ENCODE data around the gene VSX2. TPM values are rescaled to one million over a fixed set of nuclear protein-coding genes. Genes with fewer than 3 reads are reported as not detected.

The VSX2 gene
- total RNA-seq, 1 donor from 2014 or later: not detected

- no peak overlapping the region for H3K4me3 Mint-ChIP-seq
These were observed 36.1 kb downstream of the VSX2 start for GRCh38 chr14:74275241-74275841.

GRCh38 chr14:74278080-74278479, 38.8 kb downstream of the VSX2 start:
- peaks cover 6% of the 10 kb centered on the region for H3K9me3 Mint-ChIP-seq
- peaks cover 9% of the 10 kb centered on the region for H3K36me3 Mint-ChIP-seq (ENCODE audit: low read depth)
- DNase-seq (ENCODE audit: low spot score): no peak
- intact Hi-C loops (cut with micrococcal nuclease): no loop called here
- no peak overlapping the region for H3K4me3 Mint-ChIP-seq
- no peak overlapping the region for H3K27ac Mint-ChIP-seq
- H3K4me1 Mint-ChIP-seq (ENCODE audit: low read depth): no peaks in the 10 kb centered on the region
- peaks cover 3% of the 10 kb centered on the region for H3K27me3 Mint-ChIP-seq (ENCODE audit: insufficient read depth)

More at GRCh38 chr14:74275241-74275841, 36.1 kb downstream of the VSX2 start:
- peaks cover 6% of the 10 kb centered on the region for H3K9me3 Mint-ChIP-seq
- H3K27ac Mint-ChIP-seq: no peak overlapping the region
- H3K27me3 Mint-ChIP-seq (ENCODE audit: insufficient read depth): peaks cover 11% of the 10 kb centered on the region
- H3K36me3 Mint-ChIP-seq (ENCODE audit: low read depth): peaks cover 4% of the 10 kb centered on the region
- no peak for DNase-seq (ENCODE audit: low spot score)
- intact Hi-C loops (cut with micrococcal nuclease): no loop called here
- H3K4me1 Mint-ChIP-seq (ENCODE audit: low read depth): no peaks in the 10 kb centered on the region

GRCh38 chr14:74281069-74281468, 41.8 kb downstream of the VSX2 start:
- H3K27me3 Mint-ChIP-seq (ENCODE audit: insufficient read depth): peaks cover 3% of the 10 kb centered on the region
- H3K4me3 Mint-ChIP-seq: no peak overlapping the region
- no peak for DNase-seq (ENCODE audit: low spot score)
- peaks cover 6% of the 10 kb centered on the region for H3K9me3 Mint-ChIP-seq
- H3K36me3 Mint-ChIP-seq (ENCODE audit: low read depth): peaks cover 19% of the 10 kb centered on the region
- no peaks in the 10 kb centered on the region for H3K4me1 Mint-ChIP-seq (ENCODE audit: low read depth)
- no peak overlapping the region for H3K27ac Mint-ChIP-seq
- intact Hi-C loops (cut with micrococcal nuclease): no loop called here

GRCh38 chr14:74286736-74287135, 47.5 kb downstream of the VSX2 start:
- intact Hi-C loops (cut with micrococcal nuclease): no loop called here
- H3K9me3 Mint-ChIP-seq: no peaks in the 10 kb centered on the region
- H3K36me3 Mint-ChIP-seq (ENCODE audit: low read depth): peaks cover 19% of the 10 kb centered on the region
- no peak overlapping the region for H3K27ac Mint-ChIP-seq
- no peak for DNase-seq (ENCODE audit: low spot score)
- no peaks in the 10 kb centered on the region for H3K27me3 Mint-ChIP-seq (ENCODE audit: insufficient read depth)
- no peaks in the 10 kb centered on the region for H3K4me1 Mint-ChIP-seq (ENCODE audit: low read depth)
- H3K4me3 Mint-ChIP-seq: no peak overlapping the region

- Mint-ChIP-seq H3K27ac (no peak overlapping the region), H3K4me3 (no peak overlapping the region), H3K9me3 (no peaks in the 10 kb centered on the region), H3K4me1 (ENCODE audit: low read depth) (no peaks in the 10 kb centered on the region), H3K36me3 (ENCODE audit: low read depth) (peaks cover 12% of the 10 kb centered on the region), H3K27me3 (ENCODE audit: insufficient read depth) (no peaks in the 10 kb centered on the region)
- DNase-seq (ENCODE audit: low spot score): no peak
- intact Hi-C loops (cut with micrococcal nuclease): no loop called here
These were observed 50.6 kb downstream of the VSX2 start for GRCh38 chr14:74289801-74290200.

GRCh38 chr14:74290415-74290814, 51.2 kb downstream of the VSX2 start:
- Mint-ChIP-seq H3K4me1 (ENCODE audit: low read depth) (no peaks in the 10 kb centered on the region), H3K36me3 (ENCODE audit: low read depth) (peaks cover 12% of the 10 kb centered on the region), H3K27ac (no peak overlapping the region), H3K4me3 (no peak overlapping the region), H3K9me3 (no peaks in the 10 kb centered on the region), H3K27me3 (ENCODE audit: insufficient read depth) (no peaks in the 10 kb centered on the region)
- intact Hi-C loops (cut with micrococcal nuclease): no loop called here
- no peak for DNase-seq (ENCODE audit: low spot score)

- no peak overlapping the region for H3K4me3 Mint-ChIP-seq
- peaks cover 11% of the 10 kb centered on the region for H3K36me3 Mint-ChIP-seq (ENCODE audit: low read depth)
- no peaks in the 10 kb centered on the region for H3K9me3 Mint-ChIP-seq
- DNase-seq (ENCODE audit: low spot score): no peak
- intact Hi-C loops (cut with micrococcal nuclease): no loop called here
- no peaks in the 10 kb centered on the region for H3K4me1 Mint-ChIP-seq (ENCODE audit: low read depth)
- H3K27me3 Mint-ChIP-seq (ENCODE audit: insufficient read depth): no peaks in the 10 kb centered on the region
- no peak overlapping the region for H3K27ac Mint-ChIP-seq
These were observed 52.8 kb downstream of the VSX2 start for GRCh38 chr14:74292061-74292460.

- Mint-ChIP-seq H3K27ac (no peak overlapping the region), H3K36me3 (ENCODE audit: low read depth) (peaks cover 18% of the 10 kb centered on the region)
- intact Hi-C loops (cut with micrococcal nuclease): no loop called here
These were observed 54.4 kb downstream of the VSX2 start for GRCh38 chr14:74293606-74294005.

GRCh38 chr14:74296037-74296467, 56.8 kb downstream of the VSX2 start:
- intact Hi-C loops (cut with micrococcal nuclease): no loop called here
- H3K4me1 Mint-ChIP-seq (ENCODE audit: low read depth): peaks cover 6% of the 10 kb centered on the region
- no peaks in the 10 kb centered on the region for H3K9me3 Mint-ChIP-seq
- no peak overlapping the region for H3K4me3 Mint-ChIP-seq
- peaks cover 21% of the 10 kb centered on the region for H3K36me3 Mint-ChIP-seq (ENCODE audit: low read depth)
- DNase-seq (ENCODE audit: low spot score): no peak
- H3K27ac Mint-ChIP-seq: no peak overlapping the region
- H3K27me3 Mint-ChIP-seq (ENCODE audit: insufficient read depth): no peaks in the 10 kb centered on the region

More at GRCh38 chr14:74293606-74294005, 54.4 kb downstream of the VSX2 start:
- Mint-ChIP-seq H3K4me1 (ENCODE audit: low read depth) (no peaks in the 10 kb centered on the region), H3K9me3 (no peaks in the 10 kb centered on the region), H3K27me3 (ENCODE audit: insufficient read depth) (no peaks in the 10 kb centered on the region), H3K4me3 (no peak overlapping the region)
- no peak for DNase-seq (ENCODE audit: low spot score)

GRCh38 chr14:74297986-74298385, 58.7 kb downstream of the VSX2 start:
- Mint-ChIP-seq H3K9me3 (no peaks in the 10 kb centered on the region), H3K36me3 (ENCODE audit: low read depth) (peaks cover 19% of the 10 kb centered on the region), H3K4me1 (ENCODE audit: low read depth) (peaks cover 16% of the 10 kb centered on the region), H3K27me3 (ENCODE audit: insufficient read depth) (no peaks in the 10 kb centered on the region), H3K4me3 (no peak overlapping the region), H3K27ac (no peak overlapping the region)
- no peak for DNase-seq (ENCODE audit: low spot score)
- intact Hi-C loops (cut with micrococcal nuclease): no loop called here

- Mint-ChIP-seq H3K36me3 (ENCODE audit: low read depth) (peaks cover 19% of the 10 kb centered on the region), H3K27me3 (ENCODE audit: insufficient read depth) (no peaks in the 10 kb centered on the region), H3K27ac (peak overlapping the region; percentile 10), H3K4me1 (ENCODE audit: low read depth) (peaks cover 22% of the 10 kb centered on the region), H3K9me3 (no peaks in the 10 kb centered on the region), H3K4me3 (no peak overlapping the region)
- no peak for DNase-seq (ENCODE audit: low spot score)
- intact Hi-C loops (cut with micrococcal nuclease): no loop called here
These were observed 59.9 kb downstream of the VSX2 start for GRCh38 chr14:74299061-74299545.

- Mint-ChIP-seq H3K27ac (no peak overlapping the region), H3K4me3 (peak overlapping the region; percentile 99), H3K36me3 (ENCODE audit: low read depth) (peaks cover 14% of the 10 kb centered on the region), H3K4me1 (ENCODE audit: low read depth) (peaks cover 22% of the 10 kb centered on the region), H3K27me3 (ENCODE audit: insufficient read depth) (no peaks in the 10 kb centered on the region), H3K9me3 (no peaks in the 10 kb centered on the region)
- no peak for DNase-seq (ENCODE audit: low spot score)
- intact Hi-C loops (cut with micrococcal nuclease): loop anchor here (2.0 to 5.0 kb wide), 4 partner anchors 191 to 581 kb away; partner anchors contain the start of genes ALDH6A1, DLST, ISCA2 and LIN52
These were observed 62.4 kb downstream of the VSX2 start for GRCh38 chr14:74301594-74302151.

- peak overlapping the region; percentile 86 for H3K27ac Mint-ChIP-seq
- intact Hi-C loops (cut with micrococcal nuclease): loop anchor here (2.0 to 5.0 kb wide), 4 partner anchors 191 to 580 kb away; partner anchors contain the start of genes ALDH6A1, DLST, ISCA2 and LIN52
- peaks cover 22% of the 10 kb centered on the region for H3K4me1 Mint-ChIP-seq (ENCODE audit: low read depth)
- H3K9me3 Mint-ChIP-seq: no peaks in the 10 kb centered on the region
- peaks cover 12% of the 10 kb centered on the region for H3K36me3 Mint-ChIP-seq (ENCODE audit: low read depth)
- H3K27me3 Mint-ChIP-seq (ENCODE audit: insufficient read depth): no peaks in the 10 kb centered on the region
- DNase-seq (ENCODE audit: low spot score): no peak
- H3K4me3 Mint-ChIP-seq: peak overlapping the region; percentile 99
These were observed 62.9 kb downstream of the VSX2 start for GRCh38 chr14:74302152-74302628.

All from activated T-helper 1 cell treated with anti-CD3 and anti-CD28 coated beads, Interleukin-12 subunit alpha, Interleukin-12 subunit beta, Interleukin-2, Interleukin-4 antibody, amounts not matched to agents 30 ng/mL and 10 ng/mL and 1 ng/mL, durations not matched to agents 14 hours and 24 hours and 36 hours (primary cell).